GM18907 (cell line): ENCODE data around the gene STOX2.

Source experiments
- ATAC-seq: cut with Tn5 transposase; IDR thresholded peaks from one replicate; pipeline ENCODE4 v1.9.1; 2021; ENCODE audit warnings: mild to moderate bottlenecking, moderate library complexity; ENCODE audit not compliant: unreplicated experiment

STOX2 gene

DNA sequence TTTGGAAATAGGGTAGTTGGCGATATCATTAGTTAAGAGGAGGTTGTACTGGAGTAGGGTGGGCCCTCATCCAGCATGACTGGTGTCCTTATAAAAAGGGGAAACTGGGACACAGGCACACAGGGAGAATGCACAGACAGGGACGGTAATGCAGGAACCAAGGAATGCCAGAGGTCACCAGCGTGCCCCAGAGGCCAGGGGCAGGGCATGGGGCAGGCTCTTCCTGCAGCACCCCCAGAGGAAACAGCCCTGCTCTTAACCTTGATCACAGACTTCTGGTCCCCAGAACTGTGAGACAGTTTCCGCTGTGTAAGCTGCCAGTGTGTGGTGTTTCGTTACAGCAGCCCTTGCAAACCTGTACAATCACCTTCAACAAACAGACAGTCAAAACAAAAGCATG, 15.9 kb upstream of the STOX2 start:
- no peak for ATAC-seq

DNA sequence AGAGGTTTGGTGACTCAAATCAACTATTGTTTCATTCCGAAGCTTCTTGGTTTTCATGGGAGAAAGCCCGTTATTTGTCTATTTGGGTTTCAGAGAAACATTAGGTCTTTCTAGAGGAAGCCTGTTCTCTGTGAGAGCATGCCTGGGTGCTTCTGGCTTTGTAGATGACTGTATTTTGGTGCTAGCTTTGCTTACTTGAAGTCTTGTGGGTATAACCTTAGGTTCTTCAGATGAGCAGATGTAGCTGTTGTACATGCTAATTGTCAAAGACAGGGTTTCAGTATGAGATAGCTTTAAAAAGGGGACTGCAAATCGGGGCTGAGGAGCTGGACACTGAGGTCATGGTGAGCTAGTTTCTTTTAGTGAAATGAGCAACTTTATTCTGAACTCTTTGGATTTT, 7.9 kb upstream of the STOX2 start:
- no peak for ATAC-seq

DNA sequence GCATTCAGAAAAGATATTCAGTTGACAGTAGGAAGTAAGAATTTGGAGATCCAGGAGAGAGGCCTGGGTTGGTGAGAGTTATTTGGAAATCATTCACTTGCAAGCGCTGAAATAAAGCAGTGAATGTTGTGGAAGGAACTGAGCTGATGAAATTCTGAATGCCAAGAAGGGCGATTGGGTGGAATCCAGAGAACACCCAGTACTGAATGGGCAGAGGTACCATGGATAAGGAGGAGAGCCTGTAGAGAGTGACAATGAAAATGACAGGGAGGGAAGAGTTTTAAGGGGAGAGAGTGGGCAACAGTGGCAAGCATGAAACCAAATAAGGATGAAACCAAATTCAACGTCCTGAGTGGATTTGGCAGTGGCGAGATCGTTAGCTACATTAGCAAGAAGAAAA, 6.7 kb upstream of the STOX2 start:
- ATAC-seq: no peak

DNA sequence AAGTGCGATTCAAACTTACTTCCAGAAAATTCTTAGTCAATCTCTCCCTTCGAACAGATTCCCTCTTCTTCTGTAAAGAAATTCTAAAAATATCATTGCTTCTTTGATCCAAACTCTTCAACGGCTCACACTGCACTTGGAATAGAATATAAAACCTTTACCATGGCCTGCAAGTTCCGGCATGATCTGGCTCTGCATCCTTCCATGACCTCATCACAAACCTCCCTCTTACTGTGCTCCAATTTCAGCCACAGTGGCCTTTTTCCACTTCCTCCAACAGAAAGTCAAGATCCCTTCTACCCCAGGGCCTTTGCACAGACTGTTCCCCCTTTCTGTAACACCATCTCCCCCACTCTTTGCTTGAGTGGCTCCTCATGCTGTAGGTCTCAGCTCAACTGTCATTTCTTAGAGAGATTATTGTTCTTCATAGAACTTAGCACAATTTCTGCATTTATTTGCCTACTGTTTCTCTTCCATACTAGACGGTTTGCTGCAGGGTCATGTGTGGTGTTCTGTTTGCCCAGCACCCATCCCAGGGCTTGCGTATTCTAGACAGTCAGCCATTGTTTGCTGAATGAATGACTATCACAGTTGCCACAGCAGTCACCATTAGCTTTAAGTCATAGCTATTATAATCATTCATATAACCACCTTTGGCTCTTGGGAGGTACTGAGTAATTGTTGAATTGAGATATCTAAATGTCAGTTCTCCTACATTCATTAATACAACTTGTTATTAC, 1.9 kb upstream of the STOX2 start:
- ATAC-seq: no peak

DNA sequence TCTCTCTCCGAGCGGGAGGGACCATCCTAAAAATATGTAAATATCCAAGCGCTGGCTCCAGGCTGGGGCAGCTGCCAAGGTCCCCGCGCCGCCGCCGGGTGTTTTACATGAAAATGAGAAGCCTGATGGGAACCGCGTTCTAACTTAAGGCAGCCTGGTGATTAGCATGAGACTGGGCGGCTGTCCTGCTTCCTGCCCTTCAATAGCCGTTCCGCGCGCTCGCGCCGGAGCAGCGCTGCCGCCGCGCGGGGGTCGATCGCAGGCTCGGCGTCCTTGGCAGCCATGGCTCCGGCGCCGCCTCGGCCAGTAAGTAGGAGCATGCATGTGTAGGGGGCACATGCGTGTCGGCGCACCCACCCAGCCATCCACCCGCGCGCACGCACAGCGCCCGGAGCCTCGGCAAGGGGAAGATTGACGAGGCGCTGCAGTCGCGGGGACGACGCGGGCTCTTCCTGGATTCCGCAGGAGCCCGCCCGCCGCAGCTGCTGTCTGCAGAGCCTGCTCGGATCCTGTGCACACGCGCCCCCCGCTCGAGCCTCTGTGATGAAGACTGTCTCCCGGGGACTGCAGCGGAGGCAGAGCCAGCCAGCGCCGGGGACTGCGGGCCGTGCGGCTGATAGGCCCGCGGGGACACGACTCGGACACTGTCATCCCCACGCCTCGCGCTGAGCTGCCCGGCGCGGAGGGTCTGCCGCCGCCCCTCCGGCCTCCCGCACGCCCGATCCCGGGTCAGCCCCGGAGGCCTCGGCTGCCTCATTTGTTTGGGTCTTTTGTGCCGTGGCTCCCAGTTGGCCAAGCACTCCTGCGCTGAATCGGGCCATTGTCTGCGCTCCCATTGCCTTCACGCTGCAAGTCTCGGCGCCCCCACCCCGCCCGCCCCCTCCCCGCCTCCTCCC, 734 bp downstream of the STOX2 start:
- ATAC-seq: no peak

DNA sequence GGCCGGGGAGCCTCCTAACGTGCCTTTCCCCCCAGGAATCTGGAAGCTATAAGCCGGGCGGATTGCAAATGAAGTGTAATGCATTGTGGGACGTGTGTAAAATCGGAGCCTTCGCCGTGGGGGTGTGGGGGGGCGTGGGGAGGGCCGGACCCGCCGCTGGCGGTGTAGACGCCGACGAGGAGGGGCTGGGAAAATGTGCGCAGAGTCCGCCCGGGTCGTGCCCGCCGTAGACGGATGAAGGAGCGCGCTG, 1.3 kb downstream of the STOX2 start:
- ATAC-seq: no peak

DNA sequence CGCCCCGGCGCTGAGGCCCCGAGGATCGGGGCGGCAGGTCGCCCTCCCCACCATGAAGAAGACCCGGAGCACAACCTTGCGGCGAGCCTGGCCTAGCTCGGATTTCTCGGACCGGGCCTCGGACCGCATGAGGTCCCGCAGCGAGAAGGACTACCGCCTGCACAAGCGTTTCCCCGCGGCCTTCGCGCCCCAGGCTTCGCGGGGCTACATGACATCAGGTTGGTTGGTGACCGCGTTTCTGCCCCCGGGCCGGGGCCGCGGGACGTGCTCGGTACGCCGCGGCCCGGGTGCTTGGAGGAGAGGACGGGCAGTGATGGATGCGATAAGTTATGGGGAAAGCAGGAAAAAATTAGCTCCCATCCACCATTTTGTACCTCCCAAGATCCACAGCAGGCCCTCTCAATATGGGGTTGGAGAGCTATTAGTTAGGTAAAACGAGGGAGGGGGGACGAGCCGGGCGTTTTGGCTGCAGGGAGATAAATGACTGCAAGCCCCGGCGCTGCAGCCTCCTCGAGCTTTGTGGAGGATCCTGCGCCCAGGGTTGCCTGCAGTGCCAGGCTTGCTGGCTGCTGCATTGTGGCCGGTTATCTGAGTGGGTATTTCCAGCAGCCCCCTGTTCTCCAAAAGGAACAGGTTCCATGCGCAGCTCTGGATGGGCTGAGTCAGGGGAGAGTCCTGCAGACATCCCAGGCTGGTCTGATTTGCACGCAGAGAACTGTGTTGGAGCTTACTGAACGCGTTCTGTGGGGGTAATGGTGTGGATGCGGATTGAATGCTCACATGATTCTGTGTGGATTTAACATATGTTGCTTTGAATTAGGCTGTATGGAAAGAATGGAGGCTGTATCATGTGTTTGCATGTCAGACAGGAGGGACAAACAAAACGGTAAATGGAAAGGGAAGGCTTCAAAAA, 1.9 kb downstream of the STOX2 start:
- ATAC-seq: no peak

DNA sequence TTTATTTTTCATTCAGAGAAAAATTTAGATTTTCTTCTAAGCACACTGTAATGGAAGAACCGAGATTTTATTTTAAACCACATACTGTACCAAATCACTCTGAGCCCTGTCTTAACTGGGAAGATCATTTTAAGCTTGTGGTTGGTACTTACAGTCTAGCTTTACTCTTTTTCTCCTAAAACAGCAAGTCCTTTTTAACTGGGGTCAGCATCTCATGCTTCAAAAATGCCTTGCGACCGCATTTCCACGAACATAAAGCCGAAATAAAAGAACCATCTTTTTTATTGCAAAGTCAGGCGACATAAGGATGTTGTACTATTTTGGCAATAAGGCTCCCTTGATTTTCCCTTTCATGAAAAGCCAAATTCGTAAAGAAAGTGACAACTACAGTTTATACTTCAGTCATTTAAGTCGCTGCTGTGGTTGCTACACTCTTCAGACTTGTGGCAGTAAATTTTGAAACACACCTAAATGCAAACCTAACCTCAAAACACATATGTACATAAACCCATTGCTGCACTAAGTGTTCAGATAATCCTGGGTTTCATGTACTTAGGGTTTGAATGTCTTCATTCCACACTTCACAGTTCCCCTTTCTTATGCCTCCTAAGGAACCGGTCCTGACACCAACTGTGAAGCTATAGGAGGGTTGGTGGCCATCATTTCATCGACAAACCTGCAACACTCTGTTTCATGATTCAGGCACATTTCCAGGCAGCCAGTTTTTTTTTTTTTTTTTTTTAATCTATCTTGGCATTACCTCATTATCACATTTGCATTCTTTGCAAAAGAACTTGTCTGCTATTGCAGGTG, 3.0 kb downstream of the STOX2 start:
- ATAC-seq: no peak

DNA sequence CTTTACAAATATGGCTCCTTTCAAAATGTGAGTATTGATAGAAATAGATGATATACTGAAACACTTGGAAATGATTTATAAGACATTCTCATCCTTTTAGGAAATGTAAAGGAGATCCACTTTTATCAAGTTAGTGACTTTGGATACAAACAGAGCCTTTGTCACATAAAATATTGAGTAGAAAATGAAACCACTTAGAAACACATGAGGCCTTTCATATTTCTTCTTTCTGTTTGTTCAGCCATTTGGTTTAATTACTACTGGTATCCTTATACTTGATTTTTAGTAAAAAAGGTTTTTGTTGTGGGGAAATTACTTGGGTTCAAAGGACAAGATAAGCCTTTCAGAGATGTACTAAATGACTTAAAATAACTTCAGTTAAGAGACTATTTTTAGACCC, 4.1 kb downstream of the STOX2 start:
- ATAC-seq: no peak

DNA sequence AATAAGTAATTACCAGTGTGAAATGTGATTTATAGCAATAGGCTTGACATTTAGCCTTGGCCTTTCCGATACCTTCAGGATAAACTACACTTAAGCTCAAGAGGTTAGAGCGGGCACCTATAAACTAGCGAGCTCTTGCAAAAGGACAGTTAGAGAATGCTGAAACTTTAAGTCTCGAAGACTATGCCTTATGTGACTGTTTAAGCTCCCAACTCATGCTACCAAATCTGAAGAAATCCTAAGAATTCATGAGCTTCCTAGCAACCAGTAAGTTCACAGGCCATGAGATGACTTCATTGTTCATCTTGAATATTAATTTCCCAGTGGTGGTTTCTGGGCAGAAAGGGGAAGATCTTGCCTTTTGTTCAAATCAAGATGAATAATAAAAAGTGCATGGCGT, 4.7 kb downstream of the STOX2 start:
- no peak for ATAC-seq

DNA sequence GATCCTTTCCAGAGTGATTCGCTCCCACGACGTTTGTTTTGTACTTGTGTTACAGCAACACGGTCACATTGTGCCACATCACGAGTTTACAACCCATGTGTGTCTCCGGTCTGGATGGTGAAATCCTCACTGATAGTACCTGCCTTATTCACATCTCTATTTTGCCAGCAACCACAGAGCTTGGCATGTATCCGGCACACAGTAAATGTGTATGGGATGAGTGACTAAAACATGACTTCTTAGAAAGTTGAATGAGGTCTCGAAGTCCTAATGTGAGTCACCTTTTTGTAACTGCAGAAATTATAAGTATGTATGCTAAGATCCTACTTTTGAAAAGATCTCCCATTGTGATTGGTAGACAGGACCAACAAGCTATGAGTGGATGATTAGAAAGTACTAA, 7.5 kb downstream of the STOX2 start:
- ATAC-seq: no peak

DNA sequence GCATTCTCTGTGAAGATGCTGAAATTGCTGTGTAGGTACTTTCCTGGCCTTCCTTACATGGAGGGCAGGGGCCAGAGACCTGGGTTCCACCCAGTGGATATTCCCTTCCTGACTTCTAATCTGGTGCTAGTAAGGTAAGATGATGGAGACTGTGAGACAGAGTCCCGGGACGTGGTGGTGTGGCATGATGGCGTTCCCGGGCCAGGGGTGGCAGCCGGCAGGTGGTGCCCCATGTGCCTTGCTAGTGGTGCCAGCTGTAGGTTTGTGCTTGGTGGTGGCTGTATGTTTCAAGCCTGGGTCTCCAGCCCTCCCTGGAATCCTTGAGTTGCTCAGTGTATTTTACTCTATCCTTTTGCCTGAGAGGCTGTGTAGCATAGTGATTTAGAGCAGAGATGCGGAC, 10.9 kb downstream of the STOX2 start:
- ATAC-seq: no peak

DNA sequence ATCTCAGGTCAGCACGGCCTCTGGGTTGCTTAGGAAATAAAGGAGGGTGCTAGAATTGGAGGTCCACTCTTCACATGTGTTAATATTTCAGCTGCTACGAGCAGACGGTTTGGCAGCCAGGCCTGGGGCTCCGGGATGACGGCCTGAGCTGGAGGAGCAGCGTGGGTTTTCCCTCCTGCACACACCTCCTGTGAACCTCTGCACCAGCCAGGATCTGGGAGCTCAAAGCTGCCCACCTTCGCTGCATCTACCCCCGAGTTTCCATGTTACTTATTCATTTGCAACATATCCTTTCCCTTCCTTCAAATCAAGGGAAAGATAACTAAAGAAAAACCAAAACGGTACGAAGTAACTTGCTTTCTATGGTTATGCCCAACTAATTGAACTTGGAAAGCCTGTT, 13.6 kb downstream of the STOX2 start:
- no peak for ATAC-seq

DNA sequence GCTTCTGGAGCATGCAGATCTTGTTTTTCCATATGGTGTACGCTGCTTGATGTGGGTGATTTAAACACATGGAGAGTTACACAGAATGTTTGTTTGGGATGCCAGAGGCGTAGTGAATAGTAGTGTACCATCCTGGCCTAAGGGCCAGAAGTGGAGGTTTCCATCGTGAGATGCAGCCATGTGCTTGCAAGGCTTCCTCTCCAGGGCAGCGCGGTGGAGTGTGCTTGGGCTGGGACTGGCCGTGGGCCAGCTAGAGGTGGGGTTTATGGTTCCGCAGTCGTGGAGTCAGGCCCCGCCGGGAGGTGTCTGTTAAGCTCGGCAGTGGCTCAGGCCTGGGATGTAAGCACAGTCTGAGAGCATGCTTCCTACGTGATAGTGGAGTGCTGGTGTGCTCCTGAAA, 14.0 kb downstream of the STOX2 start:
- ATAC-seq: no peak

DNA sequence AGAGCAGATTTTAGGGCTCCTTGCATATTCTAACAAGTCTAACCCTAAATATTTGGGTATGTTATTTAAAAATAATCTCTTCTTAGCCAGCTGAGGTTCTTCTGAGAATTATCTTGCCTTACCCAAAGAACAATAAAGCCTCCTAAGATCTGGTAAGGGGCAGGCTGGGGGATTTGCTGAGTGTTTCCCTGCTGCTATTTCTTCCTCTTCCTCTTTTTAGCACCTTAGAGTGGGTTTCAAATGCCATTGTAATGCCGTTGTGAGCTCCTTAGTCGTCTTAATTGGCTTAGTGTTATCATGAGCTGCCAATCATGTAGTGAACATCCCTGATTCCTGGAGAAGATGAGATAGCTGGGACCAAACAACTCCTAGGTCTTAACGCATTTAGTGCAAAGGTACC, 15.4 kb downstream of the STOX2 start:
- ATAC-seq: no peak

DNA sequence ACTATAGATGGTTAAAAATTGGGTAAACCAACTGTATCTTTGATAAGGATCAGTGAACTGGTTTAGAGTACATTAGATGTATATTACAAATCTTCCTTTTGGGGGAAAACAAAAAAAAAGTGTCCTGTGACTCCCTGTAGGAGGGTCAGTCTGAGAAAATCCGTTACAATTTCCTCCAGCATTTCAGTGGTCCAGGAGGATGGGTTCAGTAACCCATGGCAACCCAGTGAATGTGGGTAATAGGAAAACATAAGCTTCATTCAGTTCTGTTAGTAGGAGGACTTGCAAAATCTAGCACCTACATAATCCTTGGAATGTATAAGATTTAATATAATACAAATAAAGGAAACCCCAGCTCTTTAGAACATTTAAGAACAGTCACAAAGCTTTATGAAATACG, 16.2 kb downstream of the STOX2 start:
- no peak for ATAC-seq

DNA sequence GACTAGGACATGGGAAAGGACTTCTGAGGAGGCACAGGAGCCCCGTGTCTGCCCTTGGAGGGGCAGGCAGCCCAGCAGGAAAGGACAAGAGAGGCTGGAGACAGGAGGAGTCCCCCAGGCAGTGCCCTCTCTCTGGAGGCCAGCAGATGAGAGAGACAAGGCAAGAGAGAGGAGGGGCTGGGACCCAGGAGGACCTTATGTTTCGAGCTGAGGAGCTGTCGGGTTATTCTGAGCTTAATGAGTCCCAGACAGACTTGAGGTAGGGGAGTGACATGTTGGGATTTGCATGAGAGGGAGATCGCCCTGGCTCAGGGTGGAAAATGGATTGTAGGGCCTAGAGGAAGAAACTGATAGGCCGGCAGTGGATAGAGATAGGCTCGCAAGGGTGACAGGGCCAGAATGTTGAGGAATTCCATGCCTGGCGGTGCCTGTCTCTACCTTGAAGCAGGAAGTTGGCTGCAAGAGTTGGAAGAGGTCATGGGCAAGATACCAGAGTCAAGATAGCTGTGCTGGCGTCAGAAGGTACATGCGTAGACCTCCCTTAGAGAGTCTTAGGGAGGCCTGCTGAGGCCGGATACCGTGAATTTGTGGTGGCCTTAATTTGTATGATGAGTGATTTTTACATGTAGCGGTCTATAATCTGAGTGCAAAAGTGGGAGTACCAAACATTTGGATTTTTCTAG, 19.4 kb downstream of the STOX2 start:
- ATAC-seq: no peak

DNA sequence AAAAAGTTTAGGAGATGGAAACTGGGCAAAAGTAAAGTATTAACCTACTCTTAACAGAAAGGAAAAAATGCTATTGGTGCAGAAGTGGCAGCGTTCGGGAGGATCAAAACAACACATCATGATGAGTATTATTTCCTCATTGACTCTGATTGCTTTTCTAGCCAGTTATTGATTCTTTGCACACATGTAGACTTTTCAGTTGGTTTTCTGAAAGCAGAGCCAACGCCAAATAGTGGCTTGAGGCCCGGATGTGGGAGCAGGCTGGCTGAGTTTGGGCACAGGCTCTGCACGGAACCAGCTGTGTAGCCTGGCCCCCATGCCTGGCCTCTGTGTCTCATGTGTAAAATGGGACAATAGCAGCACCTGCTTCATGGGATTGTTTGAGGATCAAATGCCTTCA, 21.8 kb downstream of the STOX2 start:
- ATAC-seq: no peak

DNA sequence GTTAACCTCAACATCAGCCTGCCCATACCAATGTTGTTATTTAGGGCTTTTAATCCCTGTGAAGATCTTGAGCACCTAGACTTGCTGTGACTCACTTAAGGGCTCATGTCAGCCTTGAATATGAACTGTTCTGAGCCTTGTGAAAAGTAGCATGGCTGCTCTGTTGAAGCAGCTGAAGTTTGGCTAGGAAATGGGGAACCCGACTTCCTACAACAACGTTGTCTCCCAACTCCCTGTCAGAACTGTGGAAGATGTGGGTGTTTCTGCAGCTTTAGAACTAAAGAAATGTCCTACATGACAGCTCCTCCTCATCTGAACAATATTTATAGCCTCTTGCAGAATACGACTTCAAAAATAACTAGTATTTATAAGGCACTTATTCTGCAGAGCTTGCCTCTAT, 27.5 kb downstream of the STOX2 start:
- ATAC-seq: no peak

DNA sequence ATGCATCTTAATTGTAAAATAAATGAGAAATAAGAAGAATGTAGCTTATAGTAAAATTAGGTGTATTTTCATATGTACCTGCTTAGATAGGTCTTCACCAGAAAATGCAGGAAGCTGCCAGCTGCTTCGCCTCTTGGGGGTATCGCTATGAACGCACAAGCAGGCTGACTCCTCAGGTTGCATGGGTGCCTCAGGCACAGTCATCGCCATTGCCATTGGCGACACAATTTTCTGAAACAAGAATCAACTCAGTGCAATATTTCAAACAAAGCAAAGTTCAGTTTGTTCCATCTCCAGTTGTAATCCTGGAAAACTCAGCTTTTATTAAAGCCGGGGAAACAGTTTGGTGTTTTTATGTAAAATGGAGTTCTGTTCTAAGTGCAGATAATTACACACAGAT, 29.7 kb downstream of the STOX2 start:
- no peak for ATAC-seq
